ENCODE data around the gene F2. TPM values are rescaled to one million over a fixed set of nuclear protein-coding genes. Genes with fewer than 3 reads are reported as not detected.

F2 gene
- total and polyA plus RNA-seq, 5 donors: 0.19 TPM; not detected in 4

GRCh38 chr11:46718155-46719019, 626 bp upstream of the F2 start:
- H3K27me3 ChIP-seq (ENCODE audit: control insufficient read depth, insufficient read depth): no peaks in the 10 kb centered on the region
- DNase-seq: no peak
- H3K27ac ChIP-seq (ENCODE audit: low read length): no peak overlapping the region
- no peaks in the 10 kb centered on the region for H3K9me3 ChIP-seq (ENCODE audit: control insufficient read depth, low read length)
- peak; percentile 47 to 72 for ATAC-seq
- intact Hi-C loops (cut with DNase I): no loop called here
- H3K4me3 ChIP-seq (ENCODE audit: low read length): no peak overlapping the region
- no peaks in the 10 kb centered on the region for H3K4me1 ChIP-seq (ENCODE audit: control insufficient read depth, insufficient read depth, low read length)
- 83% methylated on average over 11 of the region's 11 CpGs for WGBS

GRCh38 chr11:46719543-46720218, 668 bp downstream of the F2 start:
- intact Hi-C loops (cut with DNase I): no loop called here
- ATAC-seq (peak in 1 of 2 donors; percentile 26), DNase-seq (no peak)
- 92% methylated on average over 25 of the region's 25 CpGs for WGBS
- Histone ChIP-seq H3K27ac (ENCODE audit: low read length) (no peak overlapping the region), H3K4me1 (ENCODE audit: control insufficient read depth, insufficient read depth, low read length) (no peaks in the 10 kb centered on the region), H3K9me3 (ENCODE audit: control insufficient read depth, low read length) (no peaks in the 10 kb centered on the region), H3K4me3 (ENCODE audit: low read length) (no peak overlapping the region), H3K27me3 (ENCODE audit: control insufficient read depth, insufficient read depth) (no peaks in the 10 kb centered on the region)

GRCh38 chr11:46721286-46721685, 2.3 kb downstream of the F2 start:
- Histone ChIP-seq H3K4me3 (ENCODE audit: low read length) (no peak overlapping the region), H3K4me1 (ENCODE audit: control insufficient read depth, insufficient read depth, low read length) (no peaks in the 10 kb centered on the region), H3K9me3 (ENCODE audit: control insufficient read depth, low read length) (no peaks in the 10 kb centered on the region), H3K27me3 (ENCODE audit: control insufficient read depth, insufficient read depth) (no peaks in the 10 kb centered on the region), H3K27ac (ENCODE audit: low read length) (no peak overlapping the region)
- DNase-seq (no peak), ATAC-seq (no peak)
- intact Hi-C loops (cut with DNase I): no loop called here
- 86% methylated on average over 6 of the region's 6 CpGs for WGBS

- Histone ChIP-seq H3K27me3 (ENCODE audit: control insufficient read depth, insufficient read depth) (no peaks in the 10 kb centered on the region), H3K27ac (ENCODE audit: low read length) (no peak overlapping the region), H3K4me3 (ENCODE audit: low read length) (no peak overlapping the region), H3K9me3 (ENCODE audit: control insufficient read depth, low read length) (no peaks in the 10 kb centered on the region), H3K4me1 (ENCODE audit: control insufficient read depth, insufficient read depth, low read length) (no peaks in the 10 kb centered on the region)
- WGBS: 95% methylated on average over 11 of the region's 11 CpGs
- ATAC-seq (no peak), DNase-seq (no peak)
- intact Hi-C loops (cut with DNase I): no loop called here
Observed at GRCh38 chr11:46722566-46723358, 3.7 kb downstream of the F2 start.

GRCh38 chr11:46723359-46723680, 4.3 kb downstream of the F2 start:
- Histone ChIP-seq H3K9me3 (ENCODE audit: control insufficient read depth, low read length) (no peaks in the 10 kb centered on the region), H3K4me3 (ENCODE audit: low read length) (no peak overlapping the region), H3K27ac (ENCODE audit: low read length) (no peak overlapping the region), H3K4me1 (ENCODE audit: control insufficient read depth, insufficient read depth, low read length) (no peaks in the 10 kb centered on the region), H3K27me3 (ENCODE audit: control insufficient read depth, insufficient read depth) (no peaks in the 10 kb centered on the region)
- ATAC-seq: no peak
- WGBS: 88% methylated on average over 8 of the region's 8 CpGs
- DNase-seq: no peak
- intact Hi-C loops (cut with DNase I): no loop called here

GRCh38 chr11:46724088-46724487, 5.1 kb downstream of the F2 start:
- Histone ChIP-seq H3K4me1 (ENCODE audit: control insufficient read depth, insufficient read depth, low read length) (no peaks in the 10 kb centered on the region), H3K9me3 (ENCODE audit: control insufficient read depth, low read length) (no peaks in the 10 kb centered on the region), H3K4me3 (ENCODE audit: low read length) (no peak overlapping the region), H3K27me3 (ENCODE audit: control insufficient read depth, insufficient read depth) (no peaks in the 10 kb centered on the region), H3K27ac (ENCODE audit: low read length) (no peak overlapping the region)
- ATAC-seq (no peak), DNase-seq (no peak)
- 63% methylated on average over 8 of the region's 8 CpGs for WGBS
- intact Hi-C loops (cut with DNase I): no loop called here

- no peaks in the 10 kb centered on the region for H3K4me1 ChIP-seq (ENCODE audit: control insufficient read depth, insufficient read depth, low read length)
- no peaks in the 10 kb centered on the region for H3K9me3 ChIP-seq (ENCODE audit: control insufficient read depth, low read length)
- no peak overlapping the region for H3K27ac ChIP-seq (ENCODE audit: low read length)
- no peak overlapping the region for H3K4me3 ChIP-seq (ENCODE audit: low read length)
- intact Hi-C loops (cut with DNase I): no loop called here
- no peak for ATAC-seq
- H3K27me3 ChIP-seq (ENCODE audit: control insufficient read depth, insufficient read depth): no peaks in the 10 kb centered on the region
- no peak for DNase-seq
- WGBS: 92% methylated on average over 19 of the region's 19 CpGs
Observed at GRCh38 chr11:46725338-46726205, 6.6 kb downstream of the F2 start.

- Histone ChIP-seq H3K4me1 (ENCODE audit: control insufficient read depth, insufficient read depth, low read length) (no peaks in the 10 kb centered on the region), H3K27ac (ENCODE audit: low read length) (no peak overlapping the region), H3K27me3 (ENCODE audit: control insufficient read depth, insufficient read depth) (no peaks in the 10 kb centered on the region), H3K9me3 (ENCODE audit: control insufficient read depth, low read length) (no peaks in the 10 kb centered on the region), H3K4me3 (ENCODE audit: low read length) (no peak overlapping the region)
- peak in 1 of 2 donors; percentile 20 for ATAC-seq
- no peak for DNase-seq
- WGBS: 91% methylated on average over 26 of the region's 26 CpGs
- intact Hi-C loops (cut with DNase I): no loop called here
Observed at GRCh38 chr11:46726206-46726862, 7.3 kb downstream of the F2 start.

- no peaks in the 10 kb centered on the region for H3K9me3 ChIP-seq (ENCODE audit: control insufficient read depth, low read length)
- ATAC-seq (no peak), DNase-seq (no peak)
- H3K27me3 ChIP-seq (ENCODE audit: control insufficient read depth, insufficient read depth): no peaks in the 10 kb centered on the region
- WGBS: 84% methylated on average over 17 of the region's 17 CpGs
- H3K27ac ChIP-seq (ENCODE audit: low read length): no peak overlapping the region
- H3K4me1 ChIP-seq (ENCODE audit: control insufficient read depth, insufficient read depth, low read length): no peaks in the 10 kb centered on the region
- no peak overlapping the region for H3K4me3 ChIP-seq (ENCODE audit: low read length)
- intact Hi-C loops (cut with DNase I): no loop called here
Observed at GRCh38 chr11:46727952-46728658, 9.1 kb downstream of the F2 start.

GRCh38 chr11:46728659-46729040, 9.6 kb downstream of the F2 start:
- DNase-seq (no peak), ATAC-seq (no peak)
- intact Hi-C loops (cut with DNase I): no loop called here

More at GRCh38 chr11:46728659-46729040, 9.6 kb downstream of the F2 start:
- H3K4me3 ChIP-seq (ENCODE audit: low read length): no peak overlapping the region
- H3K9me3 ChIP-seq (ENCODE audit: control insufficient read depth, low read length): no peaks in the 10 kb centered on the region
- no peaks in the 10 kb centered on the region for H3K4me1 ChIP-seq (ENCODE audit: control insufficient read depth, insufficient read depth, low read length)
- H3K27me3 ChIP-seq (ENCODE audit: control insufficient read depth, insufficient read depth): no peaks in the 10 kb centered on the region
- 84% methylated on average over 9 of the region's 9 CpGs for WGBS
- no peak overlapping the region for H3K27ac ChIP-seq (ENCODE audit: low read length)

Measured in right cardiac atrium (tissue), 5 donors.